ENCODE measurements around the gene JAZF1. TPM values are rescaled to one million over a fixed set of nuclear protein-coding genes. Genes with fewer than 3 reads are reported as not detected.

The JAZF1 gene
- total and polyA plus RNA-seq, 2 experiments from 2014 or later, result 9.8 to 12.3 TPM

DNA sequence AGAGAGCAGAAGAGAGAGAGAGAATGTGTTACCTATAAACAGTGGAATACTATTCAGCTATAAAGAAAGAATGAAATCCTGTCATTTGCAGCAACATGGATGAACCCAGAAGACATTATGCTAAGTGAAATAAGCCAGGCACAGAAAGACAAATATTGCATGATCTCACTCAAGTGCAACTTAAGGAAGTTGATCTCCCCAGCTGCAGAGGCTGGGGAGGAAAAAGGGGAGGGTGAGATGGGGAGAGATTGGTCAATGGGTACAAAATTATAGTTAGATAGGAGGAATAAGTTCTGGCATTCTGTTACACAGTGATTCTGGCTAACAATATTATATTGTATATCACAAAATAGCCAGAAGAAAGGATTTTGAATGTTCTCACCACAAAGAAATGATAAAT is 11.2 kb upstream of the JAZF1 start:
- TF ChIP-seq, protein P1, sequence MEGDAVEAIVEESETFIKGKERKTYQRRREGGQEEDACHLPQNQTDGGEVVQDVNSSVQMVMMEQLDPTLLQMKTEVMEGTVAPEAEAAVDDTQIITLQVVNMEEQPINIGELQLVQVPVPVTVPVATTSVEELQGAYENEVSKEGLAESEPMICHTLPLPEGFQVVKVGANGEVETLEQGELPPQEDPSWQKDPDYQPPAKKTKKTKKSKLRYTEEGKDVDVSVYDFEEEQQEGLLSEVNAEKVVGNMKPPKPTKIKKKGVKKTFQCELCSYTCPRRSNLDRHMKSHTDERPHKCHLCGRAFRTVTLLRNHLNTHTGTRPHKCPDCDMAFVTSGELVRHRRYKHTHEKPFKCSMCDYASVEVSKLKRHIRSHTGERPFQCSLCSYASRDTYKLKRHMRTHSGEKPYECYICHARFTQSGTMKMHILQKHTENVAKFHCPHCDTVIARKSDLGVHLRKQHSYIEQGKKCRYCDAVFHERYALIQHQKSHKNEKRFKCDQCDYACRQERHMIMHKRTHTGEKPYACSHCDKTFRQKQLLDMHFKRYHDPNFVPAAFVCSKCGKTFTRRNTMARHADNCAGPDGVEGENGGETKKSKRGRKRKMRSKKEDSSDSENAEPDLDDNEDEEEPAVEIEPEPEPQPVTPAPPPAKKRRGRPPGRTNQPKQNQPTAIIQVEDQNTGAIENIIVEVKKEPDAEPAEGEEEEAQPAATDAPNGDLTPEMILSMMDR (IDR thresholded peaks at IDR 0.05; ENCODE audit: low read depth, low read length), result no peak
- no peaks in the 10 kb centered on the region for H3K9me3 ChIP-seq (ENCODE audit: low read depth)
- no peak for DNase-seq (ENCODE audit: low read depth in 1 of 2, low spot score in 1 of 2)
- H3K27ac ChIP-seq, result no peak overlapping the region
- H3K36me3 ChIP-seq, result no peaks in the 10 kb centered on the region
- no peak overlapping the region for H3K4me3 ChIP-seq
- H3K4me1 ChIP-seq (ENCODE audit: low read depth), result no peaks in the 10 kb centered on the region
- H3K27me3 ChIP-seq, result no peaks in the 10 kb centered on the region

- no peak for DNase-seq (ENCODE audit: low read depth in 1 of 2, low spot score in 1 of 2)
- Histone ChIP-seq H3K9me3 (ENCODE audit: low read depth) (no peaks in the 10 kb centered on the region), H3K4me3 (no peak overlapping the region), H3K36me3 (no peaks in the 10 kb centered on the region), H3K4me1 (ENCODE audit: low read depth) (no peaks in the 10 kb centered on the region), H3K27me3 (no peaks in the 10 kb centered on the region), H3K27ac (no peak overlapping the region)
- TF ChIP-seq, protein P1 (IDR thresholded peaks at IDR 0.05; ENCODE audit: low read depth, low read length), result no peak
Observed at GRCh38 chr7:28191184-28191583, 10.6 kb upstream of the JAZF1 start.

- DNase-seq (ENCODE audit: low read depth in 1 of 2, low spot score in 1 of 2), result peak in 1 of 2 donors; percentile 34
- Histone ChIP-seq H3K9me3 (ENCODE audit: low read depth) (no peaks in the 10 kb centered on the region), H3K36me3 (no peaks in the 10 kb centered on the region), H3K4me3 (no peak overlapping the region), H3K4me1 (ENCODE audit: low read depth) (no peaks in the 10 kb centered on the region), H3K27me3 (no peaks in the 10 kb centered on the region), H3K27ac (no peak overlapping the region)
- TF ChIP-seq, protein P1 (IDR thresholded peaks at IDR 0.05; ENCODE audit: low read depth, low read length), result no peak
Observed at GRCh38 chr7:28190077-28190710, 9.6 kb upstream of the JAZF1 start.

DNA sequence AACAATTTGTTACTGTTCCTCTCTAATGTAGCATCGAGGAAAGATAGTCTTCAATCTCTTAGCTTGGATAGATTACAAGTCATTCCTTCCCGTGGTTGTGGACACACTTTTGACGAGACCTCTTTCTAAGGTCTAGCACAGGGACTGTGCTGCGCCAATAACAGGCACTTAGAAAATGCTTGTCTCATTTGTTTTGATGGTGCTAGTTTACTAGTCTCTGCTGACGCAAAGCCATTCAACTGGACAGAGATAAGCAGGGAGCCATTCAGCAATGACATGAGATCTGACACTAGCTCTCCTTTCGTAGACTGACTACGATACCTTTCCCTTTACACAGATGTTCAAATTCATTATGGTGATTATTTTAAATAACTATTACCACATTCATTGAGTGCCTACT is 6.4 kb upstream of the JAZF1 start:
- no peaks in the 10 kb centered on the region for H3K4me1 ChIP-seq (ENCODE audit: low read depth)
- H3K27me3 ChIP-seq, result peaks cover 4% of the 10 kb centered on the region
- H3K9me3 ChIP-seq (ENCODE audit: low read depth), result no peaks in the 10 kb centered on the region
- no peaks in the 10 kb centered on the region for H3K36me3 ChIP-seq
- no peak overlapping the region for H3K27ac ChIP-seq
- no peak overlapping the region for H3K4me3 ChIP-seq
- TF ChIP-seq, protein P1 (IDR thresholded peaks at IDR 0.05; ENCODE audit: low read depth, low read length), result no peak
- no peak for DNase-seq (ENCODE audit: low read depth in 1 of 2, low spot score in 1 of 2)

DNA sequence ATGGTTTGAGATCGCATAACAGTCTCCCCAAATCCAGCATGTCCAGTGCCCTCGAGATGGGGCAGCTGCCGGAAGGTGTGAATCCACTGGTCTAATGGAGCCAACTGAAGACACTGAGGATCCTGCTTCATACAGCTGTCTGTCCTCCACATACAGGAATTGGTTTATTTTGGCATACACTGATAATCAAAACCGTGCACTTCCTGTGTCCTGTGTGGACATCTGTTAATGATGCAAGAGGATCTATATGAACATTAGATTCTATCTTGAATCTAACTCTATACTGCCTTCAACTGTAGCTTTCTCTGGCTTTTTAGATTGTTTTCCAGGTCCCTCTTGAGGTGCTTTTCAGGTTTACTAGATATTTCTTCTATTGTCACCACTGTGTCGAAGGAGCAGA is 3.0 kb upstream of the JAZF1 start:
- peaks cover 4% of the 10 kb centered on the region for H3K4me1 ChIP-seq (ENCODE audit: low read depth)
- DNase-seq (ENCODE audit: low read depth in 1 of 2, low spot score in 1 of 2), result no peak
- no peak overlapping the region for H3K4me3 ChIP-seq
- H3K27me3 ChIP-seq, result peaks cover 4% of the 10 kb centered on the region
- H3K9me3 ChIP-seq (ENCODE audit: low read depth), result no peaks in the 10 kb centered on the region
- no peak overlapping the region for H3K27ac ChIP-seq
- no peaks in the 10 kb centered on the region for H3K36me3 ChIP-seq
- TF ChIP-seq, protein P1 (IDR thresholded peaks at IDR 0.05; ENCODE audit: low read depth, low read length), result no peak

All from cardiac muscle cell (in vitro differentiated cells and primary cell).